Fibroblast of skin of back (primary cell): ENCODE results near the gene SLC36A4. TPM values are rescaled to one million over a fixed set of nuclear protein-coding genes. Genes with fewer than 3 reads are reported as not detected.
"Not testable (repeated sequence)": the region's sequence is repeated elsewhere in the genome, so short reads cannot be mapped to it uniquely, and the experiment has no call there.

ENCODE experiments used
- DNase-seq: peaks from one replicate; pipeline ENCODE4 v3.0.0-alpha.2; 2013
- polyA plus RNA-seq, 2 experiments: library from polyadenylated mRNA; unstranded; fragments of 120-200 nt; gene quantifications; one replicate each; pipeline ENCODE4 v1.2.1, GENCODE V29; 2013; ENCODE audit not compliant: insufficient read length in 2 of 2

Gene SLC36A4
- polyA plus RNA-seq (2013, experiment 1 of 2; ENCODE audit: insufficient read length): 17.2 TPM
- polyA plus RNA-seq (2013, experiment 2 of 2; ENCODE audit: insufficient read length): 10.8 TPM

DNA sequence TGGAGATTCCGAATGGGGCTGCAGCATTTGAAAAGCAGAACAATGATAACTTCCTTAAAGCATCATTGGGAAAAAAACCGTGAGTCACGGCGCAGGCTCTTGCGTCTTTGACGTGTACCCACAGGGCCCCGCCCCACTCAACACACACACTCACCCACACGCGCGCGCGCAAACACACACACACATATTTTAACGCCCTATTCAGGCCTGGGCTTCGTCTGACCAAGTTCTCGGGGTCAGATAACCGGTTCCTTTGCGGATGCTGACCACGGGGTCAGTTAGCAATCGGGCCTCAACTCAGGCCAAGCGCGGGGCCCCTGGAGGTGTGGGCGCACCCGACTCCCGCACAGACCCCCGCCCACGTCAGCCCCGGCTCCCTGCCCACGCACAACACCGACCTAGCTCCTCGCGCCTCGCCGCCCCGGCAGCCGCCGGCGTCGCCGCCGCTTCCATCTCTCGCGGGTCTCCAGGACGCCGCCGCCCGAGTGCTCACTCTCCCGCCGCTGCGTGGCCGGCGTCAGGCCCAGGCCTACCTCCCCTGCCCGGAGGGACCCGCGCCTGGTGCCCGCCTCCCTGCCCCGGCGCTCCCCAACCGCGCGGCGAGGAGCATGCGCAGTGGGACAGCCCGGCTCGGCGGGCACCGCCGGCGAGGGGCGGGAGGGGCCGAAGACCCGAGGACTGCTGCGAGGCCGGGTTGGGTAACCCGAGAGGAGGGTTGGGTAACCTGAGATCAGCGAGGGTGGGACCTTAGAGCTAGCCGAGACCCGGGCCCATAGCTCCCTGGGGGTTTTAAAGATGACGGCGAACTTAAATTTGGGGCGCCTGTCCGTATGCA, at the start of gene SLC36A4:
SLC36A4 (minus strand) TSS at position 612 of the 835 bp plus-strand sequence; CDS start at position 453, 159 bp downstream.
- peak; percentile 95 for DNase-seq

DNA sequence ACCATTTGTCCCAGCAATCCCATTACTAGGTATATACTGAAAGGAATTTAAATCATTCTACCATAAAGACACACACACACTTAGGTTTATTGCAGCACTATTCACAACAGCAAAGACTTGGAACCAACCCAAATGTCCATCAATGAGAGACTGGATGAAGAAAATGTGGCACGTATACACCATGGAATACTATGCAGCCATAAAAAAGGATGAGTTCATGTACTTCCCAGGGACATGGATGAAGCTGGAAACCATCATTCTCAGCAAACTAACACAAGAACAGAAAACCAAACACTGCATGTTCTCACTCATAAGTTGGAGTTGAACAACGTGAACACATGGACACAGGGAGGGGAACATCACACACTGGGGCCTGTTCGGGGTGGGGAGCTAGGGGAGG, 49.0 kb upstream of the SLC36A4 start:
- DNase-seq: not testable (repeated sequence)

DNA sequence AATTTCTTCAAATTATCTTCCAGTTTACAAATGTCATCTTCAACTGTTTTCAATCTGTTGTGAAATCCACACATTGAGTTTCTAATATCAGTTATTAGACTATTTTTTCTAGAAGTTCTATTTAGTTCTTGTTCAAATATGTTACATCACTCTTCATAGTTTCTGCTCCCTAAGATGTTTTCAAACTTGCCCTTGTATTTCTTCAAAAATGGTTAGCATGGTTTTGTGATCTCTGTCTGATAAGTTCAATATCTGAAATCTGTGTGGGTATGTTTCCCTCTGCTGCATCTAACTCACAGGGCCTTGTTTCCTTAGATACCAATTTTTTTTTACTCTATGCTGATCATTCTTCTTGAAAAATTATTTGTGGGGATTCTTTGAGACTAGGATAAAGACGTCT, 46.2 kb upstream of the SLC36A4 start:
- DNase-seq: no peak

DNA sequence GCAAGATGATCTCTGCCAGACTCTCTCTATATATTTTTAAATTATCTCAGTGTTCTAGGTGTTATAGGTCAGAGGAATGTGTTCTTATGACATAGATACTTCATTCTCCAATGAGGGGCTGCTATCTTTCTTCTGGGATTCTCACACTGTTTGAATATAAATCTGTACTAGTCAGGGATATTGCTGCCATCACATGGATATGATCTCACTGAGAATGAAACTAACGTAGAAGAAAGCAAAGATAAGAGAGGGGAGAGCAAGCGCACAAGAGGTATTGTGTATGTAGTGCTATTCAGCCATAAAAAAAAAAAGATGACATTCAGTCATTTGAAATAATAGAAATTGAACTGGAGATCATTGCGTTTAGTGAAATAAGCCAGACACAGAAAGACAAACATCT, 42.2 kb upstream of the SLC36A4 start:
- no peak for DNase-seq

DNA sequence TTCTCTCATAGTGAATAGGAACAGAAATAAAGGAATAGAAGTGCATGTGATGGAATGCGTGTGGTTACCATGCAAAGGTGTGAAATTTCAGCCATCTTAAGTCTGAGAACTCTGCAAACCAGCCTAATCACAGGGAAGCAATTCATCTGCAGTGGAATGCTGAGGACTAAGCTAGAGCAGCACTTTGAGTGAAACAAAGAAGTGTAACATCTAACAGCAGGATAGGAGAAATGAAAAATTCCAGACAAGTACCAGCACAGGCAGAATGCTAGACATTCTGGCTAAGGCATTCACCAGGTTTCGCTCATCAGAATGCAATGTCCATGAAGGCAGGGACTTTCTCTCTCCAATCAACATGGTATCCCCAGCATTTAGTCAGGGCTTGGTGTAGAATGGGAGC, 41.2 kb upstream of the SLC36A4 start:
- DNase-seq: no peak

DNA sequence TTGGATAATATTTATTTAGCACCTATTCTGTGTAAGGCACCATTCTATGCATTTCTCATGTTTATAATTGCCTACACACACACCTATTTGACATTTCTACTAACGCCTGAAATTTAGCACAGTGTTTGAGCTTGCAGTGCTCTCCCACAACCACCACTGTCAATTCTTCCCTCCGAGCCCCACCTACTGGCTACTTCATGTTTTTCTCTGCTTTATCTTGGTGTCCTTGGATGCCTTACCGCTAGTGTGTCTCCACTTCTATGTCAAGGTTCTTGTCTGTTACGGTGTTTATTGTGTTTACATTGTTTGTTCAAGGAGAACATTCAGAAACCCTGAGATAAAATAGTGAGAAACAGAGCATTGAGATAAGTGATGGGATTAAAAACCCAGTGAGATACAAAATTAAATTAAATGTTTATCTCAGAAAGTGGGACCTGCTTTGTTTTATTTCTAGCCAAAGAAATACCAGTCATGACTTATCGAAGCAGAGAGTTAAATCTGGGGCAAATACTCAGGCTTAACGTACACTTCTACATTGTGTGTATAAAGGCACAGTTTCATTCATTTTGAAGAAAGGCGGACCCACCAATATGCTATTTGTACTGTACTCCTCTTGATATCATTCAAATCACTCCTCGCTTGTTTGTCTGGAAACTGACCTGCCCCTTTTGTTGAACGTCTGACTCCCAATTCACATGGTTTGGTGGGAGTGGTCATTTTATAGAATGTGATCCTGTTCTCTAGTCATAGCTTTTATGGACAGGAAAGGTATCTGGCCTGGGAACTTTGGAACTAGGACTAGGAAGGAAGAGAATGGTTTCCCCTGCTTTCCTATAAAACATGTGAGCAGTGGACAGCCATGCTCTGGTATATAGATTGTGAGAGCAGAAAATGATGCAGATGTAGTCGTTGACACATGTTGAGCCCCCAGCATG, 39.2 kb upstream of the SLC36A4 start:
- peak; percentile 39 for DNase-seq

DNA sequence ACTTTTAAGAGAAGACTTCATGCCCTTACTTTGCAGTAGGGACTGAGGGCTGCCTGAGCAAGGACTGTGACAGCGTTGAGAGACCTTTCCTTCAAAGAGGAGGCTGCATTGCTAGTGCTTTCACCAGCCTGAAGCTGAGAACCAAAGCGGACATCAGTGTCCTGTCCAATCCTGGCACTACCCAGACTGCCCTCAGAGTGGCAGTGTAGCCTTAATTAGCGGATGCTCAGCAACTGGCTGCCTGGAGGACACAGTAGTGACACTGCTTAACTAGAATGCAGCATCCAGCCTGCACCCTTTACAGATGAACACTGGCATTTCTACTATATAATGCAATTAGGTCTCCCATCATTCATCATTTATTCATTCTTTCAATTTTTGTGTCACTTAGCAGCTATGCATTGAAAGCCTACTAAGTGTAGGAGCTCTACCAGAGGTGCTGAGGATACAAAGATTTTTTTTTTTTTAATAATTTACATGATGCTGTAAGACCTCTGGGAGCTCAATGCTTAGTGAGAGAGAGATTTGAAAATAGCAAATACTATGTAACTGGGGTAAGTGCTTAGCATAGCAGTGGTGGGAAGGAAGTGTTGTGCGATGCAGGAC, 36.9 kb upstream of the SLC36A4 start:
- DNase-seq: peak; percentile 73

DNA sequence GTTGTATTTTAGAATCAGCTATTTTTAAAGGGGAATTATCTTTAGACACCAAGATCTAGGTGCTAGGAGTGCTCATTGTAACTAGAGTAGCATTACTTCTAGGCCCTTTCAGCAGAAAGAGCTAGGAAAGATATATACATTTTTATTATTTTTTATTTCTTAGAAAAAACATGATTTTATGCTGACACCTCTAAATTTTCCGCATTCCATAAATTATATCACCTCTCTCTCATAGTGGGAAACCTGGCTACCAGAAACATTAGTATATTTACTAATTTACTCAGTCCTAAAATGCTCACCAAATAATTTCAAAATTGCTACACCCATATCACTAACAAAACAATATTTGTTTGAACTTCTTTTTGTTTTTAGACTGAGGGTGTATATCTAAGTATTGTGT, 32.1 kb upstream of the SLC36A4 start:
- no peak for DNase-seq

DNA sequence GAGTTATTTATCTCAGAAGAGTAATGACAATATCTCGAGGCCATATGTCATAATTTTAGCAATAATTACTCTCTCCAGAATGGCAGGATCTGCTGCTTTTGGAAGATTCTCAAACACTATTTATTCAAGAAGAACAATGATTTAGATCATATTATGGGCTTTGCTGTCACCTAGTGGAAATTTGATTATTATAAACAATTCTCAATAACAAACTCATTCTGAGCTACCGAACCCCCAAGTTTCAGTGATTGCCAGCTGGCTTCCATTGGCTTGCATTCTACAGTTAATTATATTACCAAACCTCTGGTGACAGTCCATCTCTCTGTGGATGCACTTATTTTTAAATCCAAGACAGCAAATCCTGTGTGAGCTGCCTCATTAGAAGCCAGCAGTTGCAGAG, 27.9 kb upstream of the SLC36A4 start:
- peak; percentile 19 for DNase-seq

DNA sequence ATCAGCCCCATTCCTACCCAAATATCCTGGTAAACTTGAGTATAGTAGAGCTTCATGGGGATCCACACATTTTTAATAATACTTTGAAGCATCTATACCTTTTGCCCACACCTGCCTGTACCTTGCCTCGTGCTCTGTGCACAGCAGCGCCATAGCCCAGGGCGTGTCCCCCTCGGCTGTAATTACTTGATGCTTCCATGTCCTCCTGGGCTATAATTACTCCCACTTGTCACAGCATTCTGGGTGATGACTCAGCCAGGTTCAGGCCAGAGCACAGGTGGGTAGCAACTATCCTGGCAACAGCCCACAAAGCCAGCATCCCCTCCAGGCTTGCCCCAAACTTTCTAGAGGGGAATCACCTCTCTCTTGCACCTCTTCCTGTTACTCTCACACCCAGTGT, 23.7 kb upstream of the SLC36A4 start:
- no peak for DNase-seq

DNA sequence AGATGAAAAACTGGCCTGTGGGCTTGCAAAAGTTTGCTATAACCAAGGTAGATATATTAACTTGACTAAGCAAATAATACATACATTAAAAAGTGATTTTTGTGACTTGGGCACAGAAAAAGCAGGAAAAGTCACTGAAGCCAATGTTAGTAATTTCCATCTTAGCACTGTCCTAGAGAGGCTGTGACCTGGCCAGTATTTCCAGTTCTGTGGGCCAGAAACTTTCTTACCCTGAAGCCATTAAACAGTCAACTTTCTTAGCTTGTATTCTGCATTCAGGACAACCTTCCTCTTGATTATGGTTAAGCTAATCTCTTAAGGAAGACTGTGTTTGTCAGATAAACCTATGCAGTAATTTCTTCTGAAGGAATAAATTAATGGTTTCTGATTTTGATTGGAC, 22.3 kb upstream of the SLC36A4 start:
- no peak for DNase-seq

DNA sequence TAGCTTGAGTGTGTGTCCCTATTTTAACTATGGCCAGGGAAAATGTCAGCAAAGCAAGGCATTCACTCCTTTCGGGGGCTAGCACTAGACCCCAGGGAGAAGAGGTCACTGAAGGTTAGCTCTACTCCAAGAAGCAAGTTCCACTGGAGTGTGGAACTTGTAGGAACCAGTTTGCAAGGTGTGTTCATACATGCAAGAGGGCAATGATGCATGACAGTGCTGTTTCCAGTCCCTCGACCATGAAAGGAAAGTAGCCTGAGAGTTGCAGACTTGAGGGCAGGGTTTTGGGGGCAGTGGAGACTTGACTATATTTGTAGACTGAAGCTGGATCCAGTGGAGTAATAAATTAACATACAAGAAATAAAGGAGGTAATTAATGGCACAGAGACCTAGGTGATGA, 21.6 kb upstream of the SLC36A4 start:
- no peak for DNase-seq

DNA sequence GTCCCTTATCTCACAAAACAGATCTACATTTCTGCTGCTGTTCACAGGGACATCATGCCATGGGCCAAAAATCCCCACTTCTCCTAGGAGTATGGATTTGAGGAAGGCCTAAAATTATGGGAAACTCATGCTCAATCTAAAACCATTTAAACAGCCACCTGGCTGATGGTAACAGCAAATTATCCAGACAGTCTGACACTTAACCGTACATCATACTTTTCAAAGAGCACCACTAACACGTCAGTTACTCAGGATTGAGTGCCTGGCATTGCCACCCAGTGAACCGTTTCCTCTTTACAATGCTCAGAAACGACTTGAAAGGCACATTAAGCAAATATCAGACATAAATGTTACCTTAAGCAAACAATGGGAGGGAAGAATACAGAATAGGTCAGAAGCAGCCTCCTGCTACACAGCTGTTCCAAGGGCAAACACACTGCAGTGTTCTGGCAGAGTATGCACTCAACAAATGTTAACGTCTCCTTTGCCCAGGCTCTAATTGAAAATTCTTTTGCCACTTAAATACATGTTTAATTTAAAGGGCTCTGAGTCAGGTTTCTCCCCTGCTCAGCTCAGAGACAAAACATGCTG, 18.8 kb upstream of the SLC36A4 start:
- no peak for DNase-seq

DNA sequence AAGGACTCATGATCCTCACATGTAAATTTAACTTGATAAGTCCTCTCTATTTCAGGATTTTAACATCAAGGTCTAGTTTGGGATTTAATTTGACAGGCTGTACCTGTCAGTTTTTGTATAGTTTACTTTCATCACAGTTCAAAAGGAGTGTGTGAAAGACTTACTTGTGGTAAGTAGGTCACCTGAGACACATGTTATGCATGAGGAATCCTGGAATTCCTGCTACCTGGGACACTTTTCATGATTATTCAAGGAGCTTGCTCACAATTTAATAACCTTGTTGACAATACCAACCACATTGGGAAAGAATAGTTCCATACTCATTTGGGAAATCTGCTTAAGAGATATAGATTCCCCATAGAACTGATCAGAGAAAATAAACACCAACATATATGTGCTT, 15.8 kb upstream of the SLC36A4 start:
- no peak for DNase-seq

DNA sequence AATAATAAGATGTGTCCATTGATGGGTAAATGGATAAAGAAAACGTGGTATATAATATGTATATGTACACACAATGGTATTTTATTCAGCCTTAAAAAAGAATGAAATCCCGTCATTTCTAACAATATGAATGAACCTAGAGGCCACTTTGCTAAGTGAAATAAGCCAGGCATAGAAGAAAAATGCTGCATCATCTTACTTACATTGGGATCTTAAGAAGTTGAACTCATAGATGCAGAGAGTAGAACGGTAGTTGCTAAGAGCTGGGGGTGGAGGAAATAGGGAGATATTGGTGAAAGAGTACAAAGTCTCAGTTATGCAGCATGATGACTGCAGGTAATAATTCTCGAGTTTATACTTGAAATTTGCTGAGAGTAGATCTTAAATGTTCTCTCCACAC, 14.3 kb upstream of the SLC36A4 start:
- DNase-seq: no peak

DNA sequence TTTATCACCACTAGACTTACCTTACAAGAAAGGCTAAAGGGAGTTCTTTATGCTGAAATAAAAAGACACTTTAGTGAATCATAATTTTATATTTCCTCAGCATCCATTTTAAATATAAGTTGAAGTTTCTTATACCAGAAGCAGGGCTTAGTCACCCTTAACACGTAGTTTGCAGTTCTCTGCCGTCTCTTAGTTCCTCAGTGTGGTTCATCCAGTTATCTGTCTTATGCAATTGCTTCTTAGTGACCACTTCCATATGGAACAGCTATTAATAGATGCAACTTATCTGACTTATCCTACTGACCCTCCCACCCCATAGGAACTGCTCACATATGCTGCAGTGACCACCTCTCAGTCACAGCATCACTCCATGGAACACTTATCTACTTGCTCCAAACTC, 11.7 kb upstream of the SLC36A4 start:
- no peak for DNase-seq

DNA sequence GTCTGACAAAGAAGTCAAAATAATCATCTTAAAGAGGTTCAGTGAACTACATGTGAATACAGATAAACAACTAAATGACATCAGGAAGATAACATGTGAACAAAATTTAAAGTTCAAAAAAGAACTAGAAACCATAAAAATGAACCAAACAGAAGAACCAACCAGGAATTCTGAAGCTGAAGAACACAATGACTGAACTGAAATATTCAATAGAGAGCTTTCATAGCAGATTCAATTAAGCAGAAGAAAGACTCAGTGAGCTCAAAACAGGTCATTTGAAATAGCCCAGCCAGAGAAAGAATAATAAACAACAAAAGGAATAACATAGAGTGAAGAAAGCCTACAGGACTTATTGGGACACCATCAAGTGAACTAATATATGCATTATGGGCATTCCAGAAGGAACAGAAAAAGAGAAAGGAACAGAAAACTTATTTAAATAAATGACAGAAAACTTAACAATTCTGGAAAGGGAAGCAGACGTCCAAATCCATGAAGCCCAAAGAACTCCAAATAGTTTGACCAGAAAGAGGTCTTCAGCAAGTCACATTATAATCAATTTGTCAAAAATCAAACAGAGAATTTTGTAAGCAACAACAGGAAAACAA, 11.0 kb upstream of the SLC36A4 start:
- DNase-seq: no peak

DNA sequence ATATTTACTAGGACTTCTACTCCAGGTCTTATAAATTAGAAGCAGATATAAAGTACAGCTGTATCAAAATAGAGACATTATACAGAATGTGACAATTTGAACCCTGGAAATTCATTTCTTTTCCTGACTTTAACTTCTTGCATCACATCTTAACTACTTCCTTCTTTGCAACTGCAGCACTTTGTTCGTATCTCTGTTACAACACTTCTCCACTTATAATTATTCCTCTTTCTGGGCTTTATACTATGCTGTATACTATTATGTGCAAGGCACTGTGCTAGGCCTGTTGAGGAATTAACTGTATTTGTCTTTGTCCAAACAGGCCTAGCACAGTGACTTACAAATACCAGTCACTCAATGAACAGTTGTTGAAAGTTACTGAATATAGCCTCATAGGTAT, 1.8 kb upstream of the SLC36A4 start:
- no peak for DNase-seq

DNA sequence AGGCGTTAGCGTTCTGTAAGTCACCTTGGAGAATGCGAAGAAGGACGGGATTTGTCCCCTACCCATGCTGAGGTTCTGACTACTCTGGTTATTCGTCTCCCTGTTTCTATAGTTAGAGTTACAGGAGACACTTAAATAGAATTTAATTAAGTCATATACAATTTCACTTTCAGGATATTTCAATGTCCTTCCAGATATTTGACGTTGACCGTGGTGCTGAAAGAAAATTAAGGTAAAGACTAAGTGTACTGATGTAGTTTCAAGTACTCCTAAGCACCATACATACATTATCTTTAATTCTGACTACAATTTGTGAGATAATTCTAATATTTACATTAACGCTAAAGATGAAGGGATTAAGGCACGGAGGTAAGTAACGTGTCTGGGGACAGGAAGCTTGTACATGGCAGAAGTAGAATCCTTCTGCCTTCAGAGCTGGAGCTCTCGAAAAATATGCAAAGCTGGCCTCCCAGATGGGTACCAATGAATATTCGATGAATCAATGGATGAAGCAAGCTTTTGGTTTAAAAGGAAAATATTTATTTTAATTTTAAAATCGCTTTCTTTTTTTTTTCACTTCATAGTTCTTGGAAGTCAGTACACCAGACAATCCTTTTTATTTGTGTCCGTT, 539 bp upstream of the SLC36A4 start:
- DNase-seq: peak; percentile 48

DNA sequence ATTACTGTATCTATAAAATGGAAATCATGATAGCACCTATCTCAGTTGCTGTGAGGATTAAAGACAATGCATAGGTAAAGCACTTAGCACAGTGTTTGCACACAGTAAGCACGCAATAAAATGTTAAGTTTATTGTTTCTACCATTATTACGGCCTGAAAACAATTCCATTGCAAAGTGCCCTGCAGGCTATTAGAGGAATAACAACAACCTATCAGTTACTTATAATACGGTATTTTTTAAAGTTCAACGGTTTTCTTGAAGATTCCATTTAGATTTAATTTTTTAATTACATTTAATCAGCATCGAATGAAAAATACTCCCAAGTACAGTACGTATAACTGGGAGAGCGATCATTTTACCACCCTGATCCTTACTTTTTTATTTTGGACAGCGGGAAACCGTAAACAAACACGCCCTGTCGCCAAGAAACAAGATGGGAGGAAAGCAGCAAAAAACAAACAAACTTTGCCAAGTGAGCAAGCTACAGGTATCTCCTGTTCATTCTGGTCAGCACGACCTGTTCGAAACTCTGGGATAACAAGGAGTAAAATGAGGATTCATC, 893 bp downstream of the SLC36A4 start:
- DNase-seq: peak; percentile 15

DNA sequence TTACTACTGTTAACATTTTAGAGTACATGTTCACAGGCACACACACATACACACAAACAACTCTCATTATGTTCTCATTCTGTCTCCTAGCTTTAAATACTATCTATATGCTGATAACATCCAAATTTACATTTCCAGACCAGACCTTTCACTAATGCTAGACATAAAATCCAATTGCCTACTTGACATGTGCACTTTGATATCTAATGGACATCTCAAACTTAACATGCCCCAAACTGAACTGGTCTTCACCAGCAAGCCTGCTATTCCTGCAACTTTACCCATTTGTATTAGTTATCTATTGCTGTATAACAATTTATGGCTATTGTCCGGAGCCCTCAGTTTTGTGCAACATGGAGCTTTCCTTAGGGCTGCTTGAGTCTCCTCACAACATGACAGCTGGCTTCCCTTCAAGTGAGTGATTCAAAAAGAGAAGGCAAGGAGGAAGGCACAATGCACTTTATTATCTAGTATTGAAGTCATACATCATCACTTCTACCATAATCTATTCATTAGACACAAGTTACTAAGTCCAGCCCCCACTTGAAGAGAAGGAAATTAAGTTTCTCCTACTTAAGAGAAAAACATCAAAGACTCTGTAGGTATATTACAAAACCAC, 3.0 kb downstream of the SLC36A4 start:
- DNase-seq: no peak
